Measurements from ENCODE around the gene RRN3.
"Not testable (repeated sequence)": the region's sequence is repeated elsewhere in the genome, so short reads cannot be mapped to it uniquely, and the experiment has no call there.

The RRN3 gene

GRCh38 chr16:15028801-15029698 lies 65.0 kb downstream of the RRN3 start:
- not testable (repeated sequence) for DNase-seq (ENCODE audit: low read depth in 3 of 3, low spot score in 1 of 3)

GRCh38 chr16:15028345-15028715 lies 65.7 kb downstream of the RRN3 start:
- not testable (repeated sequence) for DNase-seq (ENCODE audit: low read depth in 3 of 3, low spot score in 1 of 3)

GRCh38 chr16:15027503-15028344 lies 66.3 kb downstream of the RRN3 start:
- not testable (repeated sequence) for DNase-seq (ENCODE audit: low read depth in 3 of 3, low spot score in 1 of 3)

- DNase-seq (ENCODE audit: low read depth in 3 of 3, low spot score in 1 of 3): not testable (repeated sequence)
These were observed 67.0 kb downstream of the RRN3 start for GRCh38 chr16:15027051-15027450.

- DNase-seq (ENCODE audit: low read depth in 3 of 3, low spot score in 1 of 3): not testable (repeated sequence)
These were observed 68.7 kb downstream of the RRN3 start for GRCh38 chr16:15025234-15025951.

- not testable (repeated sequence) for DNase-seq (ENCODE audit: low read depth in 3 of 3, low spot score in 1 of 3)
These were observed 69.2 kb downstream of the RRN3 start for GRCh38 chr16:15024858-15025199.

- DNase-seq (ENCODE audit: low read depth in 3 of 3, low spot score in 1 of 3): not testable (repeated sequence)
These were observed 70.5 kb downstream of the RRN3 start for GRCh38 chr16:15023381-15024077.

GRCh38 chr16:15022194-15022593 lies 71.9 kb downstream of the RRN3 start:
- peak in 2 of 3 donors; percentile 24 to 50 for DNase-seq (ENCODE audit: low read depth in 3 of 3, low spot score in 1 of 3)

GRCh38 chr16:15021429-15021828 lies 72.6 kb downstream of the RRN3 start:
- not testable (repeated sequence) for DNase-seq (ENCODE audit: low read depth in 3 of 3, low spot score in 1 of 3)

- not testable (repeated sequence) for DNase-seq (ENCODE audit: low read depth in 3 of 3, low spot score in 1 of 3)
These were observed 77.0 kb downstream of the RRN3 start for GRCh38 chr16:15016951-15017580.

GRCh38 chr16:15016354-15016753 lies 77.7 kb downstream of the RRN3 start:
- DNase-seq (ENCODE audit: low read depth in 3 of 3, low spot score in 1 of 3): not testable (repeated sequence)

- not testable (repeated sequence) for DNase-seq (ENCODE audit: low read depth in 3 of 3, low spot score in 1 of 3)
These were observed 78.4 kb downstream of the RRN3 start for GRCh38 chr16:15015671-15016070.

- not testable (repeated sequence) for DNase-seq (ENCODE audit: low read depth in 3 of 3, low spot score in 1 of 3)
These were observed 81.1 kb downstream of the RRN3 start for GRCh38 chr16:15012941-15013340.
